ENCODE measurements around the gene MAPKAPK3.

Gene MAPKAPK3

GRCh38 chr3:50630394-50630793 lies 13.4 kb downstream of the MAPKAPK3 start:
- H3K4me3 Mint-ChIP-seq, result no peak overlapping the region
- ATAC-seq (replicated peaks; ENCODE audit: extremely low read depth, poor library complexity, severe bottlenecking) (no peak), DNase-seq (ENCODE audit: low spot score in 2 of 2) (no peak)
- peaks cover 73% of the 10 kb centered on the region for H3K4me1 Mint-ChIP-seq
- peaks cover 2% of the 10 kb centered on the region for H3K36me3 Mint-ChIP-seq (ENCODE audit: insufficient read depth)
- no peaks in the 10 kb centered on the region for H3K9me3 Mint-ChIP-seq
- no peaks in the 10 kb centered on the region for H3K27me3 Mint-ChIP-seq
- H3K27ac Mint-ChIP-seq (ENCODE audit: low read depth), result peak overlapping the region; percentile 32

- H3K4me3 Mint-ChIP-seq, result no peak overlapping the region
- no peaks in the 10 kb centered on the region for H3K27me3 Mint-ChIP-seq
- H3K4me1 Mint-ChIP-seq, result peaks cover 70% of the 10 kb centered on the region
- DNase-seq (ENCODE audit: low spot score in 2 of 2), result no peak
- no peaks in the 10 kb centered on the region for H3K9me3 Mint-ChIP-seq
- H3K27ac Mint-ChIP-seq (ENCODE audit: low read depth), result peak overlapping the region; percentile 32
- no peak for ATAC-seq (replicated peaks; ENCODE audit: extremely low read depth, poor library complexity, severe bottlenecking)
- peaks cover 2% of the 10 kb centered on the region for H3K36me3 Mint-ChIP-seq (ENCODE audit: insufficient read depth)
These were observed 13.9 kb downstream of the MAPKAPK3 start for GRCh38 chr3:50630877-50631276.

- Mint-ChIP-seq H3K4me1 (peaks cover 80% of the 10 kb centered on the region), H3K36me3 (ENCODE audit: insufficient read depth) (peaks cover 2% of the 10 kb centered on the region), H3K4me3 (peak overlapping the region; percentile 21), H3K27me3 (no peaks in the 10 kb centered on the region), H3K9me3 (no peaks in the 10 kb centered on the region), H3K27ac (ENCODE audit: low read depth) (peak overlapping the region; percentile 80)
- DNase-seq (ENCODE audit: low spot score in 2 of 2) (no peak), ATAC-seq (replicated peaks; ENCODE audit: extremely low read depth, poor library complexity, severe bottlenecking) (peak; percentile 24)
These were observed 15.5 kb downstream of the MAPKAPK3 start for GRCh38 chr3:50632450-50632849.

GRCh38 chr3:50633230-50633790 lies 16.4 kb downstream of the MAPKAPK3 start:
- Mint-ChIP-seq H3K9me3 (no peaks in the 10 kb centered on the region), H3K4me3 (no peak overlapping the region), H3K4me1 (peaks cover 80% of the 10 kb centered on the region), H3K36me3 (ENCODE audit: insufficient read depth) (peaks cover 2% of the 10 kb centered on the region), H3K27ac (ENCODE audit: low read depth) (peak overlapping the region; percentile 9), H3K27me3 (no peaks in the 10 kb centered on the region)
- ATAC-seq (replicated peaks; ENCODE audit: extremely low read depth, poor library complexity, severe bottlenecking), result no peak
- DNase-seq (ENCODE audit: low spot score in 2 of 2), result no peak

GRCh38 chr3:50635066-50635465 lies 18.1 kb downstream of the MAPKAPK3 start:
- DNase-seq (ENCODE audit: low spot score in 2 of 2) (no peak), ATAC-seq (replicated peaks; ENCODE audit: extremely low read depth, poor library complexity, severe bottlenecking) (no peak)
- Mint-ChIP-seq H3K4me1 (peaks cover 68% of the 10 kb centered on the region), H3K4me3 (no peak overlapping the region), H3K9me3 (no peaks in the 10 kb centered on the region), H3K27me3 (no peaks in the 10 kb centered on the region), H3K27ac (ENCODE audit: low read depth) (peak overlapping the region; percentile 56), H3K36me3 (ENCODE audit: insufficient read depth) (peaks cover 1% of the 10 kb centered on the region)

GRCh38 chr3:50637011-50637410 lies 20.1 kb downstream of the MAPKAPK3 start:
- H3K4me3 Mint-ChIP-seq, result no peak overlapping the region
- H3K4me1 Mint-ChIP-seq, result peaks cover 48% of the 10 kb centered on the region

GRCh38 chr3:50637945-50638344 lies 21.0 kb downstream of the MAPKAPK3 start:
- DNase-seq (ENCODE audit: low spot score in 2 of 2) (no peak), ATAC-seq (replicated peaks; ENCODE audit: extremely low read depth, poor library complexity, severe bottlenecking) (no peak)
- H3K27me3 Mint-ChIP-seq, result no peaks in the 10 kb centered on the region
- H3K27ac Mint-ChIP-seq (ENCODE audit: low read depth), result peak overlapping the region; percentile 85
- peaks cover 5% of the 10 kb centered on the region for H3K36me3 Mint-ChIP-seq (ENCODE audit: insufficient read depth)
- no peak overlapping the region for H3K4me3 Mint-ChIP-seq
- peaks cover 39% of the 10 kb centered on the region for H3K4me1 Mint-ChIP-seq
- H3K9me3 Mint-ChIP-seq, result no peaks in the 10 kb centered on the region

More at GRCh38 chr3:50637011-50637410, 20.1 kb downstream of the MAPKAPK3 start:
- H3K27ac Mint-ChIP-seq (ENCODE audit: low read depth), result peak overlapping the region; percentile 85
- DNase-seq (ENCODE audit: low spot score in 2 of 2) (no peak), ATAC-seq (replicated peaks; ENCODE audit: extremely low read depth, poor library complexity, severe bottlenecking) (no peak)
- H3K36me3 Mint-ChIP-seq (ENCODE audit: insufficient read depth), result peaks cover 4% of the 10 kb centered on the region
- no peaks in the 10 kb centered on the region for H3K9me3 Mint-ChIP-seq
- no peaks in the 10 kb centered on the region for H3K27me3 Mint-ChIP-seq

GRCh38 chr3:50639055-50639494 lies 22.1 kb downstream of the MAPKAPK3 start:
- no peak overlapping the region for H3K27ac Mint-ChIP-seq (ENCODE audit: low read depth)
- H3K27me3 Mint-ChIP-seq, result no peaks in the 10 kb centered on the region
- peaks cover 9% of the 10 kb centered on the region for H3K36me3 Mint-ChIP-seq (ENCODE audit: insufficient read depth)
- peaks cover 28% of the 10 kb centered on the region for H3K4me1 Mint-ChIP-seq
- no peak overlapping the region for H3K4me3 Mint-ChIP-seq
- ATAC-seq (replicated peaks; ENCODE audit: extremely low read depth, poor library complexity, severe bottlenecking) (no peak), DNase-seq (ENCODE audit: low spot score in 2 of 2) (no peak)
- no peaks in the 10 kb centered on the region for H3K9me3 Mint-ChIP-seq

- Mint-ChIP-seq H3K4me3 (no peak overlapping the region), H3K27me3 (no peaks in the 10 kb centered on the region), H3K36me3 (ENCODE audit: insufficient read depth) (peaks cover 26% of the 10 kb centered on the region), H3K4me1 (peaks cover 12% of the 10 kb centered on the region), H3K27ac (ENCODE audit: low read depth) (no peak overlapping the region), H3K9me3 (no peaks in the 10 kb centered on the region)
- no peak for DNase-seq (ENCODE audit: low spot score in 2 of 2)
- ATAC-seq (replicated peaks; ENCODE audit: extremely low read depth, poor library complexity, severe bottlenecking), result no peak
These were observed 25.4 kb downstream of the MAPKAPK3 start for GRCh38 chr3:50642382-50642781.

- H3K27ac Mint-ChIP-seq (ENCODE audit: low read depth), result no peak overlapping the region
- DNase-seq (ENCODE audit: low spot score in 2 of 2), result no peak
- H3K27me3 Mint-ChIP-seq, result no peaks in the 10 kb centered on the region
- H3K4me1 Mint-ChIP-seq, result no peaks in the 10 kb centered on the region
- no peak overlapping the region for H3K4me3 Mint-ChIP-seq
- H3K36me3 Mint-ChIP-seq (ENCODE audit: insufficient read depth), result peaks cover 30% of the 10 kb centered on the region
- no peak for ATAC-seq (replicated peaks; ENCODE audit: extremely low read depth, poor library complexity, severe bottlenecking)
- H3K9me3 Mint-ChIP-seq, result no peaks in the 10 kb centered on the region
These were observed 27.6 kb downstream of the MAPKAPK3 start for GRCh38 chr3:50644561-50644960.

GRCh38 chr3:50645378-50645777 lies 28.4 kb downstream of the MAPKAPK3 start:
- H3K27ac Mint-ChIP-seq (ENCODE audit: low read depth), result no peak overlapping the region
- H3K27me3 Mint-ChIP-seq, result no peaks in the 10 kb centered on the region
- H3K9me3 Mint-ChIP-seq, result no peaks in the 10 kb centered on the region
- no peak overlapping the region for H3K4me3 Mint-ChIP-seq
- no peaks in the 10 kb centered on the region for H3K4me1 Mint-ChIP-seq
- DNase-seq (ENCODE audit: low spot score in 2 of 2) (no peak), ATAC-seq (replicated peaks; ENCODE audit: extremely low read depth, poor library complexity, severe bottlenecking) (no peak)
- H3K36me3 Mint-ChIP-seq (ENCODE audit: insufficient read depth), result peaks cover 30% of the 10 kb centered on the region

- Mint-ChIP-seq H3K9me3 (no peaks in the 10 kb centered on the region), H3K4me1 (no peaks in the 10 kb centered on the region), H3K27ac (ENCODE audit: low read depth) (no peak overlapping the region), H3K36me3 (ENCODE audit: insufficient read depth) (peaks cover 24% of the 10 kb centered on the region), H3K4me3 (no peak overlapping the region), H3K27me3 (no peaks in the 10 kb centered on the region)
- DNase-seq (ENCODE audit: low spot score in 2 of 2), result no peak
- no peak for ATAC-seq (replicated peaks; ENCODE audit: extremely low read depth, poor library complexity, severe bottlenecking)
These were observed 31.4 kb downstream of the MAPKAPK3 start for GRCh38 chr3:50648313-50648712.

- Mint-ChIP-seq H3K27ac (ENCODE audit: low read depth) (no peak overlapping the region), H3K4me3 (no peak overlapping the region), H3K36me3 (ENCODE audit: insufficient read depth) (peaks cover 21% of the 10 kb centered on the region), H3K9me3 (no peaks in the 10 kb centered on the region), H3K27me3 (no peaks in the 10 kb centered on the region), H3K4me1 (no peaks in the 10 kb centered on the region)
- DNase-seq (ENCODE audit: low spot score in 2 of 2) (no peak), ATAC-seq (replicated peaks; ENCODE audit: extremely low read depth, poor library complexity, severe bottlenecking) (no peak)
These were observed 32.0 kb downstream of the MAPKAPK3 start for GRCh38 chr3:50648944-50649343.
